BJ (cell line): ENCODE data around the gene P2RY8. TPM values are rescaled to one million over a fixed set of nuclear protein-coding genes. Genes with fewer than 3 reads are reported as not detected.

Source experiments
- CTCF ChIA-PET: fragments of 350-600 bp; formaldehyde crosslinking; extraction: SDS; loops from one replicate; lab custom pipeline; 2021; ENCODE audit warnings: antibody characterized with exemption, inconsistent platforms; lab: Yijun Ruan, JAX
- POLR2A ChIA-PET: fragments of 300-600 bp; sonication (Branson Sonifier 250); formaldehyde crosslinking; extraction: SDS; loops from one replicate; lab custom pipeline; 2021; ENCODE audit warnings: antibody characterized with exemption; lab: Charles Lee
- DNase-seq: peaks from one replicate; pipeline ENCODE4 v3.0.0-alpha.2; 2011; ENCODE audit warnings: low read depth
- H3K27me3 ChIP-seq: 2 replicates; pipeline ENCODE4 v1.6.0; 2011; ENCODE audit warnings: low read length; ENCODE audit not compliant: control insufficient read depth, insufficient read depth
- H3K36me3 ChIP-seq: 2 replicates; pipeline ENCODE4 v1.5.1; 2011; ENCODE audit warnings: low read length; ENCODE audit not compliant: control insufficient read depth, insufficient read depth
- H3K4me3 ChIP-seq: 2 replicates; pipeline ENCODE4 v1.5.1; 2011; ENCODE audit warnings: low read depth, mild to moderate bottlenecking, control low read depth, low read length
- polyA plus RNA-seq: library from polyadenylated mRNA; depleted of rRNA; stranded (reverse); fragments of >200 nt; gene quantifications from 2 replicates; pipeline ENCODE4 v1.2.3, GENCODE V29; 2011
- TF ChIP-seq, protein P1 (sequence below): IDR thresholded peaks from 2 replicates; pipeline ENCODE4 v1.5.1; 2011; ENCODE audit warnings: low read depth, mild to moderate bottlenecking, control low read depth, inconsistent platforms, low read length, moderate library complexity; ENCODE audit not compliant: insufficient read depth

The P2RY8 gene
- polyA plus RNA-seq, 1 experiment: not detected

- ChIA-PET CTCF (no interaction called here), POLR2A (no interaction called here)
- Histone ChIP-seq H3K27me3 (peaks cover 17% of the 10 kb centered on the region), H3K36me3 (no peaks in the 10 kb centered on the region), H3K4me3 (no peak overlapping the region)
- TF ChIP-seq, protein P1, sequence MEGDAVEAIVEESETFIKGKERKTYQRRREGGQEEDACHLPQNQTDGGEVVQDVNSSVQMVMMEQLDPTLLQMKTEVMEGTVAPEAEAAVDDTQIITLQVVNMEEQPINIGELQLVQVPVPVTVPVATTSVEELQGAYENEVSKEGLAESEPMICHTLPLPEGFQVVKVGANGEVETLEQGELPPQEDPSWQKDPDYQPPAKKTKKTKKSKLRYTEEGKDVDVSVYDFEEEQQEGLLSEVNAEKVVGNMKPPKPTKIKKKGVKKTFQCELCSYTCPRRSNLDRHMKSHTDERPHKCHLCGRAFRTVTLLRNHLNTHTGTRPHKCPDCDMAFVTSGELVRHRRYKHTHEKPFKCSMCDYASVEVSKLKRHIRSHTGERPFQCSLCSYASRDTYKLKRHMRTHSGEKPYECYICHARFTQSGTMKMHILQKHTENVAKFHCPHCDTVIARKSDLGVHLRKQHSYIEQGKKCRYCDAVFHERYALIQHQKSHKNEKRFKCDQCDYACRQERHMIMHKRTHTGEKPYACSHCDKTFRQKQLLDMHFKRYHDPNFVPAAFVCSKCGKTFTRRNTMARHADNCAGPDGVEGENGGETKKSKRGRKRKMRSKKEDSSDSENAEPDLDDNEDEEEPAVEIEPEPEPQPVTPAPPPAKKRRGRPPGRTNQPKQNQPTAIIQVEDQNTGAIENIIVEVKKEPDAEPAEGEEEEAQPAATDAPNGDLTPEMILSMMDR: no peak
- DNase-seq: no peak
Observed at GRCh38 chrX:1464041-1464970, 72.7 kb downstream of the P2RY8 start.

DNA sequence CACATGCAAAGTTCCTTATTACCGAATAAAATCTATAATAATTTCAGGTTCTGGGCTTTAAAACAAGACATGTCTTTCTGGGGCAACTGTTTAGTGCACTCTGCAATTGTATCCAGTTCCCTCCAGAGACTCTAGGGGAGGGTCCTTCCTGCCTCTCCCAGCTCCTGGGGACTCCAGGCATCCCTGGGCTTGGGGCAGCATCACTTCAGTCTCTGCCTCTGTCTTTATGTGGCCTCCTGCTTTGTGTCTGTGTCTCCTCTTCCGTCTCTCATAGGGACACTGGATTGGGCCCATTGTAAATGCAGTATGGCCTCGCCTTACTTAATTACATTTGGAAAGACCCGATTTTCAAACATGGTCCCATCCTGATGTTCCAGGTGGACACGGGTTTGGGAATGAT, 73.4 kb downstream of the P2RY8 start:
- ChIA-PET POLR2A (no interaction called here), CTCF (no interaction called here)
- no peak for DNase-seq
- Histone ChIP-seq H3K27me3 (peaks cover 16% of the 10 kb centered on the region), H3K36me3 (no peaks in the 10 kb centered on the region), H3K4me3 (no peak overlapping the region)
- TF ChIP-seq, protein P1: no peak

DNA sequence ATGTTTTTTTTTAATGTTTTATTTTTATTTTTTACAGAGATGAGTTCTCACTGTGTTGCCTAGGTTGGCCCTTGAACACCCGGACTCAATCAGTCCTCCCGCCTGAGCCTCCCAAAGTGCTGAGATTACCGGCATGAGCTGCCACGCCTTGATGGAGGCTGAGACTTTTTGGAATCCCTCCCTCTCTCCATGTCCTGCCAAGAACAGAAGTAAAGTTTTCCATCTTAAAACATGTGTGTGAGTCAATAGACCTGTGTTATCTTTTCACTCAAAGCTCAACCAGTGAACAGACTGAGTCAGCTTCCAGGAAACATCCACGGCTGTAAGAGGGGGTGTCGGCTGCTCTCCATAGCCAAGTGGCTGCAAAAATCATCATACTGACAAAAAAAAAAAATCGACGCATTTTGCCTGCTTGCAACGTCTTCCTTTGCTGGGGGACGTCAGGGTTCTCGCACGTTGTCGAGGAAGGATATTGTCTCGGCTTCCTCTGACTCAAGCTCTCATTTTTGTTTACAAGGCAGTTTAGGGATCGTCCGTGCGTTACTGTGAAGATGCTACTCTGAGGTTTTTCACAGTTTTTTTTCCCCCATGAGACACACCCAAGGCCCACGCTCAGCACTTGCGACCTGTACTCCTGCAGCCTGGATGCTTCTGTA, 74.3 kb downstream of the P2RY8 start:
- no peaks in the 10 kb centered on the region for H3K36me3 ChIP-seq
- TF ChIP-seq, protein P1: no peak
- DNase-seq: no peak
- ChIA-PET CTCF (no interaction called here), POLR2A (no interaction called here)
- H3K4me3 ChIP-seq: no peak overlapping the region
- H3K27me3 ChIP-seq: peaks cover 13% of the 10 kb centered on the region

GRCh38 chrX:1462110-1462509, 74.9 kb downstream of the P2RY8 start:
- TF ChIP-seq, protein P1: no peak
- Histone ChIP-seq H3K27me3 (peaks cover 7% of the 10 kb centered on the region), H3K36me3 (no peaks in the 10 kb centered on the region), H3K4me3 (no peak overlapping the region)
- ChIA-PET POLR2A (no interaction called here), CTCF (no interaction called here)
- DNase-seq: no peak

DNA sequence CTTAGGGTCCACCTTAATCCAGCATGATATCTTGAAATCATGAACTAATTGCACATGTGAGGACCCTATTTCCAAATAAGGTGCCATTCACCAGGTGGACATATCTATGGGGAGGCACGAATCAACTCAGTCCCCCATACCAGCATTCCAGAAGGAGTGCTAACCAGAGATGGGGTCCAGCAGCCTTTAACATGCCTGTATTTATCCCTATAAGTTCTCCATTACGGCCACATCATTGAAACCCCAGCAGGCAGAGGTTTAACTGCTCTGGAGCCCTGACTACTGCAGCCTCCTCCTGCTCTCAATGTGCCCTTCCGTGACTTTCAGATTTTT, 81.1 kb downstream of the P2RY8 start:
- DNase-seq: no peak
- H3K27me3 ChIP-seq: peaks cover 1% of the 10 kb centered on the region; the same call in 1 of the 2 replicates
- no peaks in the 10 kb centered on the region for H3K36me3 ChIP-seq
- no peak overlapping the region for H3K4me3 ChIP-seq
- ChIA-PET CTCF (no interaction called here), POLR2A (no interaction called here)
- TF ChIP-seq, protein P1: no peak
